NCI-H460 (cell line): Measurements from ENCODE around the gene CMTM8. TPM values are rescaled to one million over a fixed set of nuclear protein-coding genes. Genes with fewer than 3 reads are reported as not detected.
"Not testable (repeated sequence)": the region's sequence is repeated elsewhere in the genome, so short reads cannot be mapped to it uniquely, and the experiment has no call there.

Source experiments
- DNase-seq: peaks from one replicate; pipeline ENCODE4 v3.0.0-alpha.2; 2016; ENCODE audit warnings: low read depth; ENCODE audit errors: extremely low read depth
- polyA plus RNA-seq: library from polyadenylated mRNA; depleted of rRNA; stranded (reverse); fragments of >200 nt; gene quantifications from 2 replicates; pipeline ENCODE4 v1.2.3, GENCODE V29; 2014; cell fraction: nucleus; rRNA removed
- total RNA-seq: library from RNA; depleted of rRNA; stranded (reverse); fragments of >200 nt; shearing (Covaris generic); gene quantifications from 2 replicates; pipeline ENCODE4 v1.2.3, GENCODE V29; 2014; rRNA removed

The CMTM8 gene
- 4.9 and 6.0 TPM in 2 replicates for total RNA-seq
- polyA plus RNA-seq = 2.5 and 4.4 TPM in 2 replicates

DNA sequence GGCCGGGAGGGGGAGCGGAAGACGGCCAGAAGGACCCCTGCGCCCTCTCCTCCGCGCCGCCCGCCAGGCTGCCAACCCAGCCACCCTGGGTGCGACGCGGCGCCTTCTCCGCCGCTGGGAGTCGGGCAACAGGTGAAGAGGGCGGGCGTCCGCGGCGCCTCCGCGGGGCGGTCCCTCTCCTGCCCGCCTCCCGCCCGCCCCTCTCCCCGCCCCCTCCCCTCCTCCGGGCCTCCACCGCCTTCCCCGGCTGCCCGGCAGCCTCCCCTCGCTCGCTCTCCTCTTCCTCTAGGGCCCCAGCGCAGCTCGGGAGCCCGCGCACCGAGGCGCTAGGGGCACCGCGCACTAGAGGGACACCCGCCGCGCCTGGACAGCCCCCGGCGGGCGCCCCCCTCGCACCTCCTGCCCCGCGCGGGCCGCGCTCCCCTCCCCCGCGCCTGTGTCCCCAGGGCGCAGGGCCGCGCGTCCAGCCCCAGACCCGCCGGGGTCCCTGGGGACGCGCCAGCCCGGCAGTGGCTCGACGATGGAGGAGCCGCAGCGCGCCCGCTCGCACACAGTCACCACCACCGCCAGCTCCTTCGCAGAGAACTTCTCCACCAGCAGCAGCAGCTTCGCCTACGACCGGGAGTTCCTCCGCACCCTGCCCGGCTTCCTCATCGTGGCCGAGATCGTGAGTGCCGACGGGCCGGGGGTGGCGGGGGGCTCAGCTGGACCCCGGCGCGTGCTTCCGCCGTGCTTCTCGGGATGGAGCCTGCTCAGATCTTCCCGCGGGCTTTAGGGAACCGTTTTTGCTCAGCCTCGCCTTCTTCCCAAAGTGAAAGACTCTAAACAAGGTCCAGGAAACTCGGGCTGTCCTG, at the start of gene CMTM8:
CMTM8 (plus strand) TSS at position 228 of the 854 bp plus-strand sequence; CDS start at position 521, 293 bp downstream.
- peak; percentile 27 for DNase-seq

DNA sequence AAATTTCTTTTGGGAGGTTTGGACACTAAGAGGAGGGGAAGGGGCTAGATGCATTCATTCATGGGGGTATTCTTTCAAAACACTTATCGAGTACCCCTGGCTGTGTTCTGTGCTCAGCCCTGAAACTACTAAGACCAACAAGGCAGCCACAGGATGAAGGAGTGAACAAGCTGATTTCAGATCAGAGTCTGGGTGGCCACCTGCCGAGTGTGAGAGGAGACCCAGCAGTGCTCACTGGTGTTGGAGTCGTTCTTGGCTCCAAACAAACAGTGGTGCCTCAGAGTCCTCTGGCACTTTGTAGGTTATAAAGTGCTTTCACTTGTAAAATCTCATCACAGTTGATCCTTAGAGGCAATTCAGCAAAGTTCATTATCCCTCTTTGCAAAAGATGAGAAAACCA, 48.8 kb upstream of the CMTM8 start:
- DNase-seq = no peak

- DNase-seq = not testable (repeated sequence)
These were observed 47.9 kb upstream of the CMTM8 start for GRCh38 chr3:32190556-32190955.

- DNase-seq = no peak
These were observed 45.4 kb upstream of the CMTM8 start for GRCh38 chr3:32193101-32193500.

- DNase-seq = no peak
These were observed 43.8 kb upstream of the CMTM8 start for GRCh38 chr3:32194653-32195052.

- DNase-seq = no peak
These were observed 42.4 kb upstream of the CMTM8 start for GRCh38 chr3:32195995-32196540.

DNA sequence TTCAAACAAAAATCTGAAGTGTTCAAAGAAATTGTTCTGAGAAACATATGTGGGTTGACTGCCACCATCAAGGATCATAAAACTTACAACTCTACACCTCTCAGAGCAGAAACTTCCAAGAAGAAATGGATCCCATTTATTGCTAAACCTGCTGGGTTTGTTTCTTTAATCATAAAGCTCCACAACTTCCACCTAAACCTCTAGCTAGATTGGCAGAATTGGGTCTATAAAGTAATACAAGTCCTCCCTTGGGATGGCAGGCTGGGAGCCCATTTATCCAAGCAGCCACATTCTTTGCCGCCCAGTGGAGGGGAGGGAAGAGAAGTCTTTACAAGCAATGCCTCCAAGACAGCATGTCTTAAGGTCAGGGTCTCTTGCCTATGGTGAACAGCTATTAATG, 40.5 kb upstream of the CMTM8 start:
- no peak for DNase-seq

- no peak for DNase-seq
These were observed 39.8 kb upstream of the CMTM8 start for GRCh38 chr3:32198714-32199113.

DNA sequence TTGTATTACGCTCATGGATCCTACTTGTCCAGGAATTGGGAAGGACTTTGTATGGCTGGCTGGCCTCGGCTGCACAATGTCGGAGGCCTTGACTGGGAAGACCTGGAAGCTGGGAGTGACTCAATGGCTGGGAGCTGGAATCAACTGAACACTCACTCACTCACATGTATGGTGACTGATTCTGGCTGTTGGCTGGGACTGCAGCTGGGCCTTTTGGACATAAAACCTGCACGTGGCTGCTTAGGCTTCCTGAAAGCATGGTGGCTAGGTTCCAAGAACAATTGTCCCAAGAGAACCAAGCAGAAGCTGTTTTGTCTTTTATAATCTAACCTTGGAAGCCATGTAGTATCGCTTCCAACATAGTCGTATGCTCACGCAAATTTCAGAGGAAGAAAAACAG, 38.0 kb upstream of the CMTM8 start:
- no peak for DNase-seq

GRCh38 chr3:32200992-32201758, 37.3 kb upstream of the CMTM8 start:
- no peak for DNase-seq

DNA sequence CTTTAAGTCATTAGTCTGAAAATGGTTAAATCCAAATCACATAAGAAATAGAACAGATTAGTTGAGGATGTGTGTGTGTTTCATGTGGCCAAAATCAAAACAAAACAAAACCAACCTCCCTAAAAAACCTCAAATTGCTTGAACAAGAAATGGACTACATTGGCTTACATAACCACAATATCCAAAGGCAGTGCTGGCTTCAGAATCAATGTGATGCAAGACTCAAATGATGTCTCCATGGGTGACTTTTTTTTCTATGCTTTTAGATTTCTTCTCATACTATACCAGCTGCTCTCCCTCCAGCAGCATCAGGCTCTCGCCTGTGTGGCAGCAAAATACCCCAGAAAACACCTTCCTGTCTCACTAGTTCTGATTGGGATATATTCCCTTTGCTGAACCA, 36.0 kb upstream of the CMTM8 start:
- DNase-seq = no peak

GRCh38 chr3:32203854-32204253, 34.6 kb upstream of the CMTM8 start:
- no peak for DNase-seq

DNA sequence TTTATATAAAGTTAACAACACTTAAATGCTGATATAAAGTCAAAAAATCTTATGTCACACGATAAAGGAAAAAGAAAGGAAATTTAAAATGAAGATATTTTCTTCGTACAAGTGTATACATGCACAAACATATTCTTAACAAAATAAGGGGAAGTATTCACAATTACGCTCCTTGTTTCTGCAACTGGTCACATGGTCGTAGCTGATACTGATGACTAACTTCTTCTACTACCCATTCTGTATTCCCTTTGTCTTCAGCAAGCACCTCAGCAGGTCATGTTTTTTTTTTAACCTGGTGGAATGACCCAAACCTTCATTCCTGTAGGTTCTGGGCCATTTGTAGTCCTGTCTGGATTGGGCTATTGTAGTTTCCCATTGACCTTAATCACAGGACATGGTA, 30.0 kb upstream of the CMTM8 start:
- DNase-seq = no peak

DNA sequence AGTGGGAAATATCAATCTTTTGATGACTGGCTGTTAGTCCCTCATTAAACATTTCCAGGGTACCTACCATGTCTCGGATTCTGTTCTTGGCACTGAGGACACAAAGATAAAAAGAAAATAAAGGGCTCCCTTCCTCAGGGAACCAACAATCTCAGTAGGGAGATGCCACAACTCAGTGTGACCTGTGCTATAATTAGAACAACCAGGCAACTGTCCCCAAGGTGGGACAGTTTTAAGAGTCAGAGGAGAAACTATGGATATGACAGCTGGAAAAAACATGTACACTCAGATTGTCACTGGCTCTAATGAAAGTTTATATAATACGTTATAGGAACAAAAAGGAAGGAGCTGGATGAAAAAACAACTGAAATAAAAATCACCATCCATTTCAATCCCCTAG, 23.3 kb upstream of the CMTM8 start:
- DNase-seq = no peak

DNA sequence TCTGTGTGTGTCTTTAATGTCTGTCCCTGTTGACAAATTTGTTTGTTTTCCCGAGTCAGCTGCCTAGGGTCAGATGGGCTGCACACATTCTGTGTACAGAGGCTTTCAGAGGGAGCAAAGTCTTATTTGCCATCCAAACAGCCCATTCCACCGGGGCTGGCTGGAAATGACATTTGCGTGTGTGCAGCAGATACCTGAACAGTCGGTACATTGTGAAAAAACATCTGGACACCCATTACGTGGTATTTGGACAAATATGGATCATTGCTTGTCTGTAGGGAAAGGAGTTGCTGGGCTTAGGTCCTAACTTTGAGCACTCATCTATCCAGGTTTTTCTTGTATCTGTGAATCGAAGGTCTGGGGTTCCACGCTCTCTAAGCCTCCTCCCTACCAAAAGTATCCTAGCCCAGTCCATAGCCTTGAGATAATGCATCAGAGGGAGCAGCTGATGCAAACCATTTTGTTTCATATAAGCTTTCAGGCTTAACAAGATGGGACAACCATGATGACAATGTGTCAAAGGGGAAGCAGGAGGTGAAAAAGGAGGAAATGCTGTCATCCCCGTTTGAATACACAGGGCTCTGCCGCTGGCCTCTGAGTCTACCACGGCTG, 22.2 kb upstream of the CMTM8 start:
- DNase-seq = no peak

- DNase-seq = no peak
These were observed 21.1 kb upstream of the CMTM8 start for GRCh38 chr3:32217339-32217738.

DNA sequence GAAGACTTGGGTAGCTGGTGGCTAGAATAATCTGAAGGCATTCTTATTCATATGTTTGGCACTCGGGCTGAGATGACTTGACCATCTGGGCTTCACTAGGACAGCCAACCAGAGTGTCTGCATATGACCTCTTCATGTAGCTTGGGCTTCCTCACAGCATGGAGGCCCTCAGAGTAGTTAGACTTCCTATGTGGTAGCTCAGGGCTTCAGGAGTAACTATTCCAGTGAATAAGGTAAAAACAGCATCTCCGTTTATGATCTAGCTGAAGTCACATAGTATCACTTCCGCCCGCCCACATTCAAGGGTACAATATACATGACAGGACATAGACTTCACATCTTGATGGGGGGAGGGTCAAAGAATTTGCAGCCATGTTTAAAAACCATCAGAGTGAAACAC, 18.9 kb upstream of the CMTM8 start:
- DNase-seq = no peak

GRCh38 chr3:32220006-32220405, 18.5 kb upstream of the CMTM8 start:
- DNase-seq = no peak

GRCh38 chr3:32222950-32223349, 15.5 kb upstream of the CMTM8 start:
- no peak for DNase-seq

- no peak for DNase-seq
These were observed 14.4 kb upstream of the CMTM8 start for GRCh38 chr3:32224016-32224516.
